ENCODE results near the gene C4orf50. TPM values are rescaled to one million over a fixed set of nuclear protein-coding genes. Genes with fewer than 3 reads are reported as not detected.
A peak's percentile ranks its signal among the peaks of the same experiment; 100 is the strongest.

Gene C4orf50
- total RNA-seq, 3 donors from 2014 or later: 0.07 to 0.73 (median 0.09) TPM

DNA sequence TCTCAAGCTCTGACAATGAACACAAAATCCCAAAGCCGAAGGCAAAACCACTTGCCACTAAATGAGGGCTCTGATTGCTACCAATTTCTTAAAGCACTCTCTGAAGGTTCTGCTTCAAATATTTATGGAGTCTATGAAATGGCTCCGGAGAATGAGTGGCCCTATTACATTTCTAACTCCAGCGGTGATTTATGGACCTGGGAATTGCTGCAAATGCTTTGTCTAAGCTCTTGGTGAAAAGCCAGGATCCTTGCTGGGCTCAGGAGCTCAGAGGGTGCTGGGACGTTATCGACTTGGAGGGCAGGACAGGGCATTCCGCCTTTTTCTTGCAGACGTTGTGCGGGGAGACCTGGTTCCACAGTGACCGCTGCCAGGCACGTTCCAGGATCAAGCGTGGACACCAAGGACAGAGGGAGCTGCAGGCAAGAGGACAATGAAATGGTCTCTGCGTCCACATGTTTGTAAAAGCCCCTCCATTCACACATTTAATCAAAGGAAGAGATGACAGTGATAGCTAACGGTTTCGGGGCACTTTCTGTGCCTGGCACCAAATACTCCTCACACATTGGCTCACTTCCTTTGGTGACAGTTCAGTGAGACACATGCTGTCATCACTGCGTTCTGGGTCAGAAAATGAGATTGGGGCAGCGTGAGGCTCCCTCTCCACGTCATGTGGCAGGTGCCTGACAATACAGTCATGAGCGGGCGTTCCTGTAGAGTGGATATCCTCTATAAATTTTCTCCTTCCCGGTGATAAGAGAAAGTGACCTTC is 58.8 kb downstream of the C4orf50 start:
- DNase-seq: no peak
- no peaks in the 10 kb centered on the region for H3K4me1 ChIP-seq (ENCODE audit: low read depth)
- no peaks in the 10 kb centered on the region for H3K9me3 ChIP-seq
- no peak overlapping the region for H3K4me3 ChIP-seq
- no peak for ATAC-seq
- H3K36me3 ChIP-seq (ENCODE audit: low read depth): no peaks in the 10 kb centered on the region
- intact Hi-C loops (cut with DNase I, micrococcal nuclease): no loop called here
- TF ChIP-seq, protein P1, sequence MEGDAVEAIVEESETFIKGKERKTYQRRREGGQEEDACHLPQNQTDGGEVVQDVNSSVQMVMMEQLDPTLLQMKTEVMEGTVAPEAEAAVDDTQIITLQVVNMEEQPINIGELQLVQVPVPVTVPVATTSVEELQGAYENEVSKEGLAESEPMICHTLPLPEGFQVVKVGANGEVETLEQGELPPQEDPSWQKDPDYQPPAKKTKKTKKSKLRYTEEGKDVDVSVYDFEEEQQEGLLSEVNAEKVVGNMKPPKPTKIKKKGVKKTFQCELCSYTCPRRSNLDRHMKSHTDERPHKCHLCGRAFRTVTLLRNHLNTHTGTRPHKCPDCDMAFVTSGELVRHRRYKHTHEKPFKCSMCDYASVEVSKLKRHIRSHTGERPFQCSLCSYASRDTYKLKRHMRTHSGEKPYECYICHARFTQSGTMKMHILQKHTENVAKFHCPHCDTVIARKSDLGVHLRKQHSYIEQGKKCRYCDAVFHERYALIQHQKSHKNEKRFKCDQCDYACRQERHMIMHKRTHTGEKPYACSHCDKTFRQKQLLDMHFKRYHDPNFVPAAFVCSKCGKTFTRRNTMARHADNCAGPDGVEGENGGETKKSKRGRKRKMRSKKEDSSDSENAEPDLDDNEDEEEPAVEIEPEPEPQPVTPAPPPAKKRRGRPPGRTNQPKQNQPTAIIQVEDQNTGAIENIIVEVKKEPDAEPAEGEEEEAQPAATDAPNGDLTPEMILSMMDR (IDR thresholded peaks at IDR 0.05): no peak

DNA sequence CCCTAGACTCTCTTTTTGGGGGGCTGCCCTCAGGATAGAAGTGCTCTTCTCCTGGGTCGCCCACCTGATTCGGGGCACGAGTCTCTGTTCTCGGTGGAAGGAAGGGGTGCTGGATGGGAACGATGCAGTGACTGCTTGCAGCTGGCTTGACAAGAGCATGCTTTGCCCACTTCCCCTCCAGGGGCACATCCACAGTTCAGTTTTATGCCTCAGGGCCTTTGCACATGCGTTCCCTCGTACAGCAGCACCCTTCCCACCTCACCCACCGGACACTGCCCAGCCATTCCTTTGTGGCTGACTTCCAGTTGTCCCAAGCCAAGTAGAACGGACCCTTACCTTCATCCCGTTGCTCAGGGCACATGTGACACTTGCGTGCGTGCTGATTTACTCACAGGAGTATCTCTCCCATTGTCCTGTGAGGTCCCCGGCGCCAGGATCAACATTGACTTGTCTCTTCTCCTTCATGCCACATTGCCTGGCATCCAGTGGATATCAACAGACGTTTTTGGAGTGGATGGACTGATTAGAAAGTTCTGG is 60.0 kb downstream of the C4orf50 start:
- Histone ChIP-seq H3K9me3 (no peaks in the 10 kb centered on the region), H3K36me3 (ENCODE audit: low read depth) (no peaks in the 10 kb centered on the region), H3K4me1 (ENCODE audit: low read depth) (no peaks in the 10 kb centered on the region), H3K4me3 (no peak overlapping the region)
- intact Hi-C loops (cut with DNase I, micrococcal nuclease): no loop called here
- no peak for DNase-seq
- no peak for ATAC-seq
- TF ChIP-seq, protein P1 (IDR thresholded peaks at IDR 0.05): no peak

- TF ChIP-seq, protein P1 (IDR thresholded peaks at IDR 0.05): no peak
- no peak overlapping the region for H3K4me3 ChIP-seq
- no peaks in the 10 kb centered on the region for H3K4me1 ChIP-seq (ENCODE audit: low read depth)
- DNase-seq (no peak), ATAC-seq (no peak)
- no peaks in the 10 kb centered on the region for H3K36me3 ChIP-seq (ENCODE audit: low read depth)
- intact Hi-C loops (cut with DNase I, micrococcal nuclease): no loop called here
- no peaks in the 10 kb centered on the region for H3K9me3 ChIP-seq
Observed at GRCh38 chr4:5957076-5957475, 61.2 kb downstream of the C4orf50 start.

GRCh38 chr4:5956285-5957021 is 61.8 kb downstream of the C4orf50 start:
- Histone ChIP-seq H3K4me3 (no peak overlapping the region), H3K36me3 (ENCODE audit: low read depth) (no peaks in the 10 kb centered on the region), H3K9me3 (no peaks in the 10 kb centered on the region), H3K4me1 (ENCODE audit: low read depth) (no peaks in the 10 kb centered on the region)
- intact Hi-C loops (cut with DNase I, micrococcal nuclease): no loop called here
- TF ChIP-seq, protein P1 (IDR thresholded peaks at IDR 0.05): no peak
- ATAC-seq (peak; percentile 19), DNase-seq (no peak)

DNA sequence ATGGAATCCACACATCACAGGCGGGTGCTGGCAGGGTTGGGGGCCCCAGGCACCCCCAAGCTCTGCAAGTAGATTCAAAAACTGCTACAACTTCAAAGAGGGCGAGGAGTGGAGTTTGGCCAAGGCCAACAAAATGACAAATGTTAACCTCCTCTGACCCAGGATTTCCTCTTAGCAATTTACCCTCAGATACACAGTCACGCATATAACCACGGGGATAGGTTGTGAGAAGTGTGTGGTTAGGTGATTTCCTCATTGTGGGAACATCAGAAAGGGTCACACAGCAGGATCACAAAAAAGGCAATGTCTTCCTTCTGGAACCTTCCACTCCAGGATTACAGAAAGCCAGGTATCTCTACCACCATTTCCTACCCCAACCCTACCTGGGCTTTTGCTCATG is 62.4 kb downstream of the C4orf50 start:
- Histone ChIP-seq H3K4me1 (ENCODE audit: low read depth) (no peaks in the 10 kb centered on the region), H3K4me3 (no peak overlapping the region), H3K36me3 (ENCODE audit: low read depth) (no peaks in the 10 kb centered on the region), H3K9me3 (no peaks in the 10 kb centered on the region)
- no peak for DNase-seq
- intact Hi-C loops (cut with DNase I, micrococcal nuclease): no loop called here
- no peak for ATAC-seq
- TF ChIP-seq, protein P1 (IDR thresholded peaks at IDR 0.05): no peak
